GM12878 (cell line): ENCODE results near the gene SKAP1. TPM values are rescaled to one million over a fixed set of nuclear protein-coding genes. Genes with fewer than 3 reads are reported as not detected.

ENCODE experiments used
- ATAC-seq: fragments of 200-7000 bp; cut with Tn5 transposase; 3 replicates; pipeline ENCODE4 v1.9.1; 2020; ENCODE audit warnings: mild to moderate bottlenecking, moderate library complexity
- BruUV-seq: library from RNA; stranded (reverse); fragments of 400-500 nt; replicated peaks from 2 replicates; lab custom pipeline; 2021; lab: Mats Ljungman, UMichigan
- CTCF ChIA-PET: fragments of 300-600 bp; sonication (Branson Sonifier 250); formaldehyde crosslinking; extraction: SDS; loops from one replicate; lab custom pipeline; 2021; ENCODE audit warnings: inconsistent platforms; lab: Yijun Ruan, JAX
- POLR2A ChIA-PET: fragments of 350-600 bp; formaldehyde crosslinking; extraction: SDS; loops from one replicate; lab custom pipeline; 2021; ENCODE audit warnings: inconsistent platforms; lab: Charles Lee
- RAD21 ChIA-PET: fragments of 300-600 bp; sonication (Branson Sonifier 250); formaldehyde crosslinking; loops from one replicate; lab custom pipeline; 2023; ENCODE audit warnings: antibody characterized with exemption; ENCODE audit not compliant: unreplicated experiment; lab: Charles Lee
- SMC1A ChIA-PET: fragments of 300-600 bp; sonication (Branson Sonifier 250); formaldehyde crosslinking; loops from one replicate; lab custom pipeline; 2023; ENCODE audit not compliant: unreplicated experiment, uncharacterized antibody; lab: Charles Lee
- DNase-seq: peaks from one replicate; pipeline ENCODE4 v3.0.0-alpha.2; 2011; ENCODE audit warnings: low read depth, low spot score
- FAIRE-seq: peaks from 3 replicates; lab custom pipeline; 2011; peaks lifted over from hg19 to GRCh38; lab: Jason Lieb, UNC
- H2AFZ ChIP-seq: 2 replicates; pipeline ENCODE4 v1.6.0; 2011; ENCODE audit warnings: low read depth, low read length, control low read depth; ENCODE audit not compliant: control insufficient read depth
- H3K27ac ChIP-seq: 2 replicates; pipeline ENCODE4 v1.5.1; 2011; ENCODE audit warnings: control low read depth; ENCODE audit not compliant: control insufficient read depth, insufficient read depth
- H3K27me3 ChIP-seq, 2 experiments: replicated peaks in 1 of 2; 2 replicates each; pipeline versions ENCODE4 v1.6.0 to v1.6.1; 2011; ENCODE audit warnings: low read length in 1 of 2; ENCODE audit not compliant: control insufficient read depth in 2 of 2, insufficient read depth in 2 of 2
- H3K36me3 ChIP-seq, 2 experiments: 2 replicates each; pipeline ENCODE4 v1.5.1; 2011; ENCODE audit warnings: low read length in 1 of 2; ENCODE audit not compliant: control insufficient read depth in 2 of 2, insufficient read depth in 2 of 2
- H3K4me1 ChIP-seq: 2 replicates; pipeline ENCODE4 v1.6.1; 2011; ENCODE audit warnings: mild to moderate bottlenecking, low read length, moderate library complexity, mixed read lengths; ENCODE audit not compliant: control insufficient read depth, insufficient read depth
- H3K4me2 ChIP-seq: 2 replicates; pipeline ENCODE4 v1.6.0; 2011; ENCODE audit warnings: control low read depth; ENCODE audit not compliant: control insufficient read depth, insufficient read depth
- H3K4me3 ChIP-seq: fragments of 200-600 bp; sonication (generic); 2 replicates; pipeline ENCODE4 v1.5.1; 2016
- H3K79me2 ChIP-seq: 2 replicates; pipeline ENCODE4 v1.6.0; 2011; ENCODE audit warnings: low read length; ENCODE audit not compliant: control insufficient read depth, insufficient read depth
- H3K9ac ChIP-seq: 2 replicates; pipeline ENCODE4 v1.8.0; 2011; ENCODE audit warnings: low read length, control low read depth, mixed read lengths; ENCODE audit not compliant: control insufficient read depth, insufficient read depth
- H3K9me3 ChIP-seq: replicated peaks from 3 replicates; pipeline ENCODE4 v1.5.1; 2011; ENCODE audit warnings: mild to moderate bottlenecking, low read length; ENCODE audit not compliant: control insufficient read depth, insufficient read depth
- H4K20me1 ChIP-seq: 2 replicates; pipeline ENCODE4 v1.6.0; 2011; ENCODE audit not compliant: control insufficient read depth, insufficient read depth
- BCL11A ChIP-seq: IDR thresholded peaks from 2 replicates; pipeline ENCODE4 v1.6.1; 2011; ENCODE audit warnings: low read depth, low read length
- BCL3 ChIP-seq: IDR thresholded peaks from 2 replicates; pipeline ENCODE4 v1.6.1; 2011; ENCODE audit warnings: borderline replicate concordance, low read depth, mild to moderate bottlenecking, moderate library complexity, low read length; ENCODE audit not compliant: insufficient read depth, poor library complexity, severe bottlenecking
- CREB1 ChIP-seq: IDR thresholded peaks from 2 replicates; pipeline ENCODE4 v1.6.1; 2012; ENCODE audit warnings: low read depth, mild to moderate bottlenecking, inconsistent platforms
- EED ChIP-seq: sonication (generic); IDR thresholded peaks from 2 replicates; pipeline ENCODE4 v1.6.1; 2016; ENCODE audit warnings: antibody characterized with exemption, low read depth
- ETV6 ChIP-seq, 2 experiments: fragments of 450-650 bp in 1 of 2; IDR thresholded peaks in 1 of 2; conservative IDR thresholded peaks in 1 of 2; 2 replicates each; pipeline ENCODE4 v1.6.1; 2014; ENCODE audit warnings: antibody characterized with exemption in 1 of 2, borderline replicate concordance in 1 of 2, low read depth in 1 of 2, mild to moderate bottlenecking in 1 of 2, moderate library complexity in 1 of 2
- GABPA ChIP-seq: IDR thresholded peaks from 2 replicates; pipeline ENCODE4 v1.6.1; 2014; ENCODE audit warnings: antibody characterized with exemption, low read depth, mild to moderate bottlenecking, inconsistent platforms
- HDAC6 ChIP-seq: fragments of 200-600 bp; sonication (generic); IDR thresholded peaks from one replicate; pipeline ENCODE4 v1.8.0; 2017; ENCODE audit warnings: antibody characterized with exemption; ENCODE audit not compliant: unreplicated experiment
- NFIC ChIP-seq: IDR thresholded peaks from 2 replicates; pipeline ENCODE4 v1.6.1; 2012; ENCODE audit warnings: low read depth, mild to moderate bottlenecking, inconsistent platforms, low read length, moderate library complexity
- POLR2A ChIP-seq: IDR thresholded peaks from 2 replicates; pipeline ENCODE4 v1.6.1; 2011; ENCODE audit warnings: low read depth, mild to moderate bottlenecking, low read length
- RAD21 ChIP-seq: IDR thresholded peaks from 2 replicates; pipeline ENCODE4 v1.6.1; 2011; ENCODE audit warnings: mild to moderate bottlenecking, low read depth, low read length, moderate library complexity; ENCODE audit not compliant: insufficient read depth
- STAT1 ChIP-seq: fragments of 450-650 bp; conservative IDR thresholded peaks from 2 replicates; pipeline ENCODE4 v1.6.1; 2014; ENCODE audit warnings: antibody characterized with exemption, mild to moderate bottlenecking
- YBX1 ChIP-seq: fragments of 450-650 bp; IDR thresholded peaks from 2 replicates; pipeline ENCODE4 v1.6.1; 2016; ENCODE audit warnings: antibody characterized with exemption
- WGBS: methylation state at CpG from one replicate; pipeline ENCODE4 v1.1.6; 2016; ENCODE audit warnings: low lambda C conversion rate; ENCODE audit not compliant: insufficient replicate concordance, insufficient coverage; ENCODE audit errors: missing lambda C conversion rate; 5-methylcytosine and 5-hydroxymethylcytosine counted together
- in situ Hi-C: fragments of 300-500 bp; cut with MboI; formaldehyde crosslinking; loops from 9 replicates; pipeline ENCODE4 v1.14.3; 2018; ENCODE audit warnings: mixed read lengths
- intact Hi-C: fragments of 100-400 bp; cut with micrococcal nuclease; formaldehyde crosslinking; loops from one replicate; pipeline ENCODE4 v1.14.2; 2022; ENCODE audit not compliant: unreplicated experiment
- polyA plus RNA-seq, 11 experiments: library from polyadenylated mRNA; depleted of rRNA in 4 of 11; unstranded in 6 of 11; stranded (reverse) in 5 of 11; fragments of >200 nt; fragmentation: Nextera tagmentation in 4 of 11; fragmentation: Illumina TruSeq in 1 of 11; extraction: Ambion mirVana in 4 of 11; extraction: Trizol in 1 of 11; gene quantifications; 1 replicate in 1 of 11; 2 replicates in 10 of 11; pipeline versions ENCODE4 v1.2.1 to v1.2.3, GENCODE V29; 2011 to 2016; ENCODE audit warnings: inconsistent platforms in 2 of 11, missing spikeins in 2 of 11, low read depth in 1 of 11
- total RNA-seq, 4 experiments: library from RNA; depleted of rRNA in 3 of 4; stranded (reverse); fragments of >200 nt in 3 of 4; fragmentation: Illumina TruSeq in 1 of 4; extraction: Trizol in 1 of 4; gene quantifications; 2 replicates each; pipeline versions ENCODE4 v1.2.1 to v1.2.3, GENCODE V29; 2013 to 2021
- TF ChIP-seq, protein P1 (sequence below): fragments of 450-650 bp; formaldehyde crosslinking; IDR thresholded peaks from 2 replicates; pipeline ENCODE4 v1.5.0; 2022; ENCODE audit warnings: mild to moderate bottlenecking, missing genetic modification characterization
- TF ChIP-seq, protein P2 (sequence below): fragments of 450-650 bp; conservative IDR thresholded peaks from 2 replicates; pipeline ENCODE4 v1.6.1; 2017; ENCODE audit warnings: mild to moderate bottlenecking, moderate library complexity

SKAP1 gene
- total and polyA plus RNA-seq, 10 of the 15 experiments (the other 5 are each of a cell fraction or from before 2014, with no cell fraction given) = 17.1 to 97.6 (median 35.9) TPM

DNA sequence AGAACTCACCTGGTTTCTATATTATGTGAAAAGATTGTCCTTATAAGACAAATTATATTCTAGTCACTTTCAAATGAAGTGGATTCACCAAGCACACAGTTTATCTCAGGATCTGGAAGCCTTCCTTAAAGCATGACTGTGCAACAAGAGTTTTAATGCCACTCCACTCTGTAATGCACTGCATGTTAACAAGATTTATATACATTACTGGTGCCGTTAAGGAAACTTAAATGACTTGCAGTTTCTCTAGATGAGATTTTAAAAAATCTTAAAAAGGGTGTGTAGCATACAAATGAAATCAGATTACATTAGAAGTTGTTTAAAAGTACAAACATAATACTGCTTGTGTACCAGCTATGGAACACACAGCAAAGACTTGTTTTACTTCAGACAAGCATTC, 171.7 kb downstream of the SKAP1 start:
- no peaks in the 10 kb centered on the region for H3K4me1 ChIP-seq
- WGBS = 16% methylated on average over 1 of the region's 1 CpG
- no peaks in the 10 kb centered on the region for H4K20me1 ChIP-seq
- CTCF ChIA-PET = interaction anchor here (0.6 to 20.3 kb wide), 17 partner anchors 3 to 347 kb away, joined by 3 to 220 read pairs (median 11); partner anchors contain the start of genes HOXB5 and HOXB6
- no peaks in the 10 kb centered on the region for H3K36me3 ChIP-seq
- H3K9me3 ChIP-seq = no peaks in the 10 kb centered on the region
- H3K4me3 ChIP-seq = no peak overlapping the region
- FAIRE-seq (no peak), ATAC-seq (no peak), DNase-seq (no peak)
- H3K9ac ChIP-seq = no peak overlapping the region
- no peak overlapping the region for H3K4me2 ChIP-seq
- no peaks in the 10 kb centered on the region for H3K27me3 ChIP-seq
- RAD21 ChIA-PET = interaction anchor here (0.8 to 9.4 kb wide), 6 partner anchors 43 to 335 kb away, joined by 3 to 89 read pairs (median 5); no protein-coding TSS in a partner anchor
- no TSS peak for BruUV-seq
- H3K27ac ChIP-seq = no peak overlapping the region
- TF ChIP-seq STAT1 (no peak), BCL3 (no peak), EED (no peak), ETV6 (conservative IDR thresholded peaks at IDR 0.05 in 1 of 2, IDR thresholded peaks at IDR 0.05 in 1 of 2; ENCODE audit: borderline replicate concordance in 1 of 2, low read depth in 1 of 2) (no peak), RAD21 (no peak), NFIC (no peak), GABPA (no peak), HDAC6 (no peak), BCL11A (no peak), CREB1 (no peak), YBX1 (no peak), POLR2A (no peak)
- TF ChIP-seq, protein P1, sequence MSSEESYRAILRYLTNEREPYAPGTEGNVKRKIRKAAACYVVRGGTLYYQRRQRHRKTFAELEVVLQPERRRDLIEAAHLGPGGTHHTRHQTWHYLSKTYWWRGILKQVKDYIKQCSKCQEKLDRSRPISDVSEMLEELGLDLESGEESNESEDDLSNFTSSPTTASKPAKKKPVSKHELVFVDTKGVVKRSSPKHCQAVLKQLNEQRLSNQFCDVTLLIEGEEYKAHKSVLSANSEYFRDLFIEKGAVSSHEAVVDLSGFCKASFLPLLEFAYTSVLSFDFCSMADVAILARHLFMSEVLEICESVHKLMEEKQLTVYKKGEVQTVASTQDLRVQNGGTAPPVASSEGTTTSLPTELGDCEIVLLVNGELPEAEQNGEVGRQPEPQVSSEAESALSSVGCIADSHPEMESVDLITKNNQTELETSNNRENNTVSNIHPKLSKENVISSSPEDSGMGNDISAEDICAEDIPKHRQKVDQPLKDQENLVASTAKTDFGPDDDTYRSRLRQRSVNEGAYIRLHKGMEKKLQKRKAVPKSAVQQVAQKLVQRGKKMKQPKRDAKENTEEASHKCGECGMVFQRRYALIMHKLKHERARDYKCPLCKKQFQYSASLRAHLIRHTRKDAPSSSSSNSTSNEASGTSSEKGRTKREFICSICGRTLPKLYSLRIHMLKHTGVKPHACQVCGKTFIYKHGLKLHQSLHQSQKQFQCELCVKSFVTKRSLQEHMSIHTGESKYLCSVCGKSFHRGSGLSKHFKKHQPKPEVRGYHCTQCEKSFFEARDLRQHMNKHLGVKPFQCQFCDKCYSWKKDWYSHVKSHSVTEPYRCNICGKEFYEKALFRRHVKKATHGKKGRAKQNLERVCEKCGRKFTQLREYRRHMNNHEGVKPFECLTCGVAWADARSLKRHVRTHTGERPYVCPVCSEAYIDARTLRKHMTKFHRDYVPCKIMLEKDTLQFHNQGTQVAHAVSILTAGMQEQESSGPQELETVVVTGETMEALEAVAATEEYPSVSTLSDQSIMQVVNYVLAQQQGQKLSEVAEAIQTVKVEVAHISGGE (CRISPR knock-in tag) = no peak
- TF ChIP-seq, protein P2, sequence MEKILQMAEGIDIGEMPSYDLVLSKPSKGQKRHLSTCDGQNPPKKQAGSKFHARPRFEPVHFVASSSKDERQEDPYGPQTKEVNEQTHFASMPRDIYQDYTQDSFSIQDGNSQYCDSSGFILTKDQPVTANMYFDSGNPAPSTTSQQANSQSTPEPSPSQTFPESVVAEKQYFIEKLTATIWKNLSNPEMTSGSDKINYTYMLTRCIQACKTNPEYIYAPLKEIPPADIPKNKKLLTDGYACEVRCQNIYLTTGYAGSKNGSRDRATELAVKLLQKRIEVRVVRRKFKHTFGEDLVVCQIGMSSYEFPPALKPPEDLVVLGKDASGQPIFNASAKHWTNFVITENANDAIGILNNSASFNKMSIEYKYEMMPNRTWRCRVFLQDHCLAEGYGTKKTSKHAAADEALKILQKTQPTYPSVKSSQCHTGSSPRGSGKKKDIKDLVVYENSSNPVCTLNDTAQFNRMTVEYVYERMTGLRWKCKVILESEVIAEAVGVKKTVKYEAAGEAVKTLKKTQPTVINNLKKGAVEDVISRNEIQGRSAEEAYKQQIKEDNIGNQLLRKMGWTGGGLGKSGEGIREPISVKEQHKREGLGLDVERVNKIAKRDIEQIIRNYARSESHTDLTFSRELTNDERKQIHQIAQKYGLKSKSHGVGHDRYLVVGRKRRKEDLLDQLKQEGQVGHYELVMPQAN = no peak
- SMC1A ChIA-PET = interaction anchor here (0.6 to 4.3 kb wide), 13 partner anchors 8 to 343 kb away, joined by 3 to 23 read pairs (median 3); partner anchors contain the start of gene HOXB5
- no peaks in the 10 kb centered on the region for H3K79me2 ChIP-seq
- no peak overlapping the region for H2AFZ ChIP-seq
- in situ Hi-C loops (no loop called here), intact Hi-C loops (no loop called here)
- POLR2A ChIA-PET = no interaction called here
